ENCODE measurements around the gene AAGAB. TPM values are rescaled to one million over a fixed set of nuclear protein-coding genes. Genes with fewer than 3 reads are reported as not detected.

The AAGAB gene
- total RNA-seq, 2 experiments from 2014 or later: 42.6 to 51.2 TPM

DNA sequence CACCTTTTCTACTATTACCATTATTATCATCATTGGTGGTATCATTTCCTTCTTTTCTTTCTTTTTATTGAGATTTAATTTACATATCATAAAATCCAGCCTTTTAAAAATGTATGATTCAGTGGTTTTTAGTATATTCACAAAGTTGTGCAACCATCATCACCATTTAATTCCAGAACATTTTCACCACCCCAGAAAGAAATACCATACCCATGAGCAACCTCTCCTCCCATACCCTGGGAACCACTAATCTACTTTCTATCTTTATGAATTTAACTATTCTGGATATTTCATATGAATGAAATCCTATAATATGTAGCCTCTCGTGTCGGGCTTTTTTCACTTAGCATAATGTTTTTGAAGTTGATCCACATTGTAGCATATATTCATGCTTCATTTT is 29.1 kb downstream of the AAGAB start:
- intact Hi-C loops (cut with micrococcal nuclease): no loop called here
- peaks cover 7% of the 10 kb centered on the region for H3K4me1 Mint-ChIP-seq (ENCODE audit: low read depth)
- H3K27ac Mint-ChIP-seq: no peak overlapping the region
- H3K27me3 Mint-ChIP-seq: no peaks in the 10 kb centered on the region
- POLR2A ChIA-PET: no interaction called here
- peaks cover 25% of the 10 kb centered on the region for H3K36me3 Mint-ChIP-seq (ENCODE audit: low read depth)
- no peak for ATAC-seq
- DNase-seq: no peak
- H3K9me3 Mint-ChIP-seq: no peaks in the 10 kb centered on the region
- CTCF ChIA-PET: no interaction called here
- TF ChIP-seq, protein P1, sequence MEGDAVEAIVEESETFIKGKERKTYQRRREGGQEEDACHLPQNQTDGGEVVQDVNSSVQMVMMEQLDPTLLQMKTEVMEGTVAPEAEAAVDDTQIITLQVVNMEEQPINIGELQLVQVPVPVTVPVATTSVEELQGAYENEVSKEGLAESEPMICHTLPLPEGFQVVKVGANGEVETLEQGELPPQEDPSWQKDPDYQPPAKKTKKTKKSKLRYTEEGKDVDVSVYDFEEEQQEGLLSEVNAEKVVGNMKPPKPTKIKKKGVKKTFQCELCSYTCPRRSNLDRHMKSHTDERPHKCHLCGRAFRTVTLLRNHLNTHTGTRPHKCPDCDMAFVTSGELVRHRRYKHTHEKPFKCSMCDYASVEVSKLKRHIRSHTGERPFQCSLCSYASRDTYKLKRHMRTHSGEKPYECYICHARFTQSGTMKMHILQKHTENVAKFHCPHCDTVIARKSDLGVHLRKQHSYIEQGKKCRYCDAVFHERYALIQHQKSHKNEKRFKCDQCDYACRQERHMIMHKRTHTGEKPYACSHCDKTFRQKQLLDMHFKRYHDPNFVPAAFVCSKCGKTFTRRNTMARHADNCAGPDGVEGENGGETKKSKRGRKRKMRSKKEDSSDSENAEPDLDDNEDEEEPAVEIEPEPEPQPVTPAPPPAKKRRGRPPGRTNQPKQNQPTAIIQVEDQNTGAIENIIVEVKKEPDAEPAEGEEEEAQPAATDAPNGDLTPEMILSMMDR (IDR thresholded peaks at IDR 0.05): no peak
- no peak overlapping the region for H3K4me3 Mint-ChIP-seq

DNA sequence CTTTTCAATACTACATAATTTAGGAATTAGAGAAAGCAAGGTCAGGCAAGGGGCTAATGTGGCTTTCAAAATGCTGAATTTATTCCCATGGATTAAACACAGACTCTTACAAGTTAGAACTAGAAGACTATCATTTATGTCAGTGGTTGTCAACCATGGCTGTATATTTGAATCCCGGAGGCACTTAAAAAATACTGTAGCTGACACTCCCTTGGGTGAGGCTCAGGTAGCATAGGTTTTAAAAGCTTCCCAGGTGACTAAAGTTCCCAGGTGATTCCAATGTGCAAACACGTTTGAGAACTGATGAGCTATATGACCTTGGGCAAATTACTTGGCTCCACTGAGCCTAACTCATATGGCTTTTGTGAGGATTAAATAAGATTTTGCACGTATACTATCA is 29.6 kb downstream of the AAGAB start:
- H3K4me1 Mint-ChIP-seq (ENCODE audit: low read depth): peaks cover 7% of the 10 kb centered on the region
- DNase-seq (no peak), ATAC-seq (no peak)
- TF ChIP-seq, protein P1 (IDR thresholded peaks at IDR 0.05): no peak
- intact Hi-C loops (cut with micrococcal nuclease): no loop called here
- no peak overlapping the region for H3K4me3 Mint-ChIP-seq
- H3K36me3 Mint-ChIP-seq (ENCODE audit: low read depth): peaks cover 23% of the 10 kb centered on the region
- no peaks in the 10 kb centered on the region for H3K27me3 Mint-ChIP-seq
- POLR2A ChIA-PET: no interaction called here
- no peaks in the 10 kb centered on the region for H3K9me3 Mint-ChIP-seq
- no peak overlapping the region for H3K27ac Mint-ChIP-seq
- CTCF ChIA-PET: no interaction called here

DNA sequence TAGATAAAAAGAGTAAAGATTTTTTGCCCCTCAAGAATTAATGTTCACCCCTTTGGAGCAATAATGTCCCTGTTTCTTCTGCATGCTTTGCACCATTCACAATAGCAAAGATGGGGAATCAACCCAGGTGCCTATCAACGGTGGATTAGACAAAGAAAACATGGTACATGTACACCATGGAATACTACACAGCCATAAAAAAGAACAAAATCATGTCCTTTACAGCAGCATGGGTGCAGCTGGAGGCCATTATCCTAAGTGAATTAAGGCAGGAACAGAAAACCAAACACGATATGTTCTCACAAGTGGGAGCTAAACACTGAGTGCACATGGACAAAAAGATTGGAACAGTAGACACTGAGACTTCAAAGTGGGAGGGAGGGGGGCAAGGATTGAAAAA is 35.2 kb downstream of the AAGAB start:
- no peaks in the 10 kb centered on the region for H3K9me3 Mint-ChIP-seq
- H3K27ac Mint-ChIP-seq: no peak overlapping the region
- H3K27me3 Mint-ChIP-seq: no peaks in the 10 kb centered on the region
- TF ChIP-seq, protein P1 (IDR thresholded peaks at IDR 0.05): no peak
- CTCF ChIA-PET: no interaction called here
- H3K36me3 Mint-ChIP-seq (ENCODE audit: low read depth): peaks cover 38% of the 10 kb centered on the region
- no peaks in the 10 kb centered on the region for H3K4me1 Mint-ChIP-seq (ENCODE audit: low read depth)
- intact Hi-C loops (cut with micrococcal nuclease): no loop called here
- DNase-seq (no peak), ATAC-seq (no peak)
- POLR2A ChIA-PET: interaction anchor here (0.6 kb wide), 1 partner anchor 99 kb away, joined by 4 read pairs; no protein-coding TSS in a partner anchor
- no peak overlapping the region for H3K4me3 Mint-ChIP-seq

DNA sequence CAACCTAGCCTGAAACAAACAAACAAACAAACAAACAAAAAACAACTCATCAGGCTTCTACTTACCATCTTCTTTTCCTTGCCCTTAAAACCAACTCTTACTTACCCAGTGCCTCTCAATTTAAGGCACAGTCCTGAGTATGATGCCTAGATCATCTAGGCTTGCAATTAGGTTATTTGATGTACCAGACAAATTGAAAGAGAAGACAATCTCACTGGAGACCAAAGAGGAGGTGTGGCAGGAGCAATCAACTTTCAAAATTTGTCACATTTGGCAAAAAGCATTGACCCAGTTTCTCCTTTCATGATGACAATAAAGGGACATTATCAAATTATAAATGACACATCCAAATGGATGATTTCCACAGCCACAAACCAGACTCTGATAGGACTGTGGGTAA is 36.0 kb downstream of the AAGAB start:
- no peak for ATAC-seq
- intact Hi-C loops (cut with micrococcal nuclease): no loop called here
- no peaks in the 10 kb centered on the region for H3K27me3 Mint-ChIP-seq
- ChIA-PET POLR2A (no interaction called here), CTCF (no interaction called here)
- no peaks in the 10 kb centered on the region for H3K4me1 Mint-ChIP-seq (ENCODE audit: low read depth)
- no peak overlapping the region for H3K27ac Mint-ChIP-seq
- H3K9me3 Mint-ChIP-seq: no peaks in the 10 kb centered on the region
- DNase-seq: no peak
- TF ChIP-seq, protein P1 (IDR thresholded peaks at IDR 0.05): no peak
- H3K36me3 Mint-ChIP-seq (ENCODE audit: low read depth): peaks cover 38% of the 10 kb centered on the region
- no peak overlapping the region for H3K4me3 Mint-ChIP-seq

DNA sequence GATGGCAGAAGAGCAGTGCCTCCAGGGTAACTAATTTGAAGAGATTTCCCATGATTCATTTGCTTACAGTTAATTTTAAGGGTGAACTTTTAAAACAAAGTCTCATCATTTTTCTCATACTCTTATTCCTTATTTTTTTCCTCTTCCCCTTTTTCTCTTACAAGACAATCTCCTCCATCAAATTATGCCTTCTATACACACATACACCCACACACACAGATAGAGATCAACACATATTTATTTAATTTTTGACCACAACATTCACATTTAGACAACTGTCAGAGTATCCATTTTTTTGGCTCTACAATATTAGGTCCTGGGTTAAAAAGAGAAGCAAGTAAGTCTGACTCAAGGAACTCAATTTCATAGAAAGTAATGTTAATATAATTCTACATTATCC is 37.6 kb downstream of the AAGAB start:
- Mint-ChIP-seq H3K36me3 (ENCODE audit: low read depth) (peaks cover 38% of the 10 kb centered on the region), H3K27ac (no peak overlapping the region), H3K27me3 (no peaks in the 10 kb centered on the region), H3K4me1 (ENCODE audit: low read depth) (no peaks in the 10 kb centered on the region), H3K9me3 (no peaks in the 10 kb centered on the region), H3K4me3 (no peak overlapping the region)
- POLR2A ChIA-PET: no interaction called here
- CTCF ChIA-PET: no interaction called here
- TF ChIP-seq, protein P1 (IDR thresholded peaks at IDR 0.05): no peak
- ATAC-seq (no peak), DNase-seq (no peak)
- intact Hi-C loops (cut with micrococcal nuclease): no loop called here

Data from activated CD8-positive, alpha-beta T cell treated with anti-CD3 and anti-CD28 coated beads for 36 hours (primary cell).